HL-60/S4 treated with retinoic acid at 250 ng/mL for 4 days and 3 days (cell line): ENCODE results near the gene PLA2G4F.

Source experiments
- in situ Hi-C: fragments of 300-500 bp; cut with MboI; formaldehyde crosslinking; loops from 2 replicates; pipeline ENCODE4 v1.7.0; 2022; ENCODE audit warnings: low sequenced_read_pairs

PLA2G4F gene, protein sequence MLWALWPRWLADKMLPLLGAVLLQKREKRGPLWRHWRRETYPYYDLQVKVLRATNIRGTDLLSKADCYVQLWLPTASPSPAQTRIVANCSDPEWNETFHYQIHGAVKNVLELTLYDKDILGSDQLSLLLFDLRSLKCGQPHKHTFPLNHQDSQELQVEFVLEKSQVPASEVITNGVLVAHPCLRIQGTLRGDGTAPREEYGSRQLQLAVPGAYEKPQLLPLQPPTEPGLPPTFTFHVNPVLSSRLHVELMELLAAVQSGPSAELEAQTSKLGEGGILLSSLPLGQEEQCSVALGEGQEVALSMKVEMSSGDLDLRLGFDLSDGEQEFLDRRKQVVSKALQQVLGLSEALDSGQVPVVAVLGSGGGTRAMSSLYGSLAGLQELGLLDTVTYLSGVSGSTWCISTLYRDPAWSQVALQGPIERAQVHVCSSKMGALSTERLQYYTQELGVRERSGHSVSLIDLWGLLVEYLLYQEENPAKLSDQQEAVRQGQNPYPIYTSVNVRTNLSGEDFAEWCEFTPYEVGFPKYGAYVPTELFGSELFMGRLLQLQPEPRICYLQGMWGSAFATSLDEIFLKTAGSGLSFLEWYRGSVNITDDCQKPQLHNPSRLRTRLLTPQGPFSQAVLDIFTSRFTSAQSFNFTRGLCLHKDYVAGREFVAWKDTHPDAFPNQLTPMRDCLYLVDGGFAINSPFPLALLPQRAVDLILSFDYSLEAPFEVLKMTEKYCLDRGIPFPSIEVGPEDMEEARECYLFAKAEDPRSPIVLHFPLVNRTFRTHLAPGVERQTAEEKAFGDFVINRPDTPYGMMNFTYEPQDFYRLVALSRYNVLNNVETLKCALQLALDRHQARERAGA

DNA sequence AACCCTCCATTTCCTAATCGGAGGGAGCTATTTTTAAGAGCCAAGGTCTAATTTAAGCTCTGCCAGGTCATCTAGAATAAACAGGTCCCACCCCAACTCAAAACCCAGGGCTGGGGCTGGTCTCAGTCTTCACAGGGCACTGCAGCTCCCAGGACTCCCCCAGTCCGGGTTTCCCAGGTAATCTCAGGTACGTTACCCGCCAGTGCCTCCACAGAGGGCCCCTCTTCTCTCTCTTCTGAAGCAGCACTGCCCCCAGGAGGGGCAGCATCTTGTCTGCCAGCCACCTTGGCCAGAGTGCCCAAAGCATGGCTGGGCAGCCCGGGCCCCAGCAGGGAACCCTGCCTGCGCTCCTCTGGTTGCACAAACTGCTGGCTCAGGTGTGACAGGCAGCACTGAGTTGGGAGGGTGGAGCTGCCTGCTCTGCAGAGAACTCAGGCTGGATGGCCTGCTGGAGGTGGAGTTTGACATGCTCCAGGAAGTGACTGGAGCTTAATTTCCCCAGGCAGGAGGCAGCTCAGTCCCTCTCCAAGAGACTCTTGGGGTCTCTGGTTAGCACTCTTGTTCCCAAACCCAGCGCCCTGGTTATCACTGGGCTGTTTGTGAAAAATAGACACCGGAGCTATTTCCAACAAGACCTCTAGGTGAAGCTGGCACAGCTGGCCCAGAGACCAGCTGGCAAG is at the start of gene PLA2G4F:
PLA2G4F (minus strand) TSS at position 394 of the 680 bp plus-strand sequence; CDS start at position 307, 87 bp downstream.
- in situ Hi-C loops = no loop called here

DNA sequence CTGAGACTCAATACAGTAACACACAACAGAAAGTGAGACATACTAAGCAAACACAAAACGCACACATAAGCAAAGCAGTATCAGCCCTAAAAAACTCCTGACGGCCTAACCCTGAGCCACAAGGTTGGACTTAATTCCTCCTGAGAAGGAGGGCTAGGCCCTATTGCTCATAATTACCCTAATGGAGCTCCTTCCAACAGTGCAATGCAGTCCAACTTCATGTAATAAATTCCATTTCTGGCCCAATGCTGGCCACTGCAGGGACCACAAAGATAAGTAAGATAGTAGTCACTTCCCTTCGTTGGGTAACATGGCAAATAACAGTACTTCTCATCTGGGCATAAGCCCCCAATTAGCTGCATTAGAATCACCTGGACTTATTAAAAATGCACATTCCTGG is 47.5 kb upstream of the PLA2G4F start:
- in situ Hi-C loops = no loop called here

DNA sequence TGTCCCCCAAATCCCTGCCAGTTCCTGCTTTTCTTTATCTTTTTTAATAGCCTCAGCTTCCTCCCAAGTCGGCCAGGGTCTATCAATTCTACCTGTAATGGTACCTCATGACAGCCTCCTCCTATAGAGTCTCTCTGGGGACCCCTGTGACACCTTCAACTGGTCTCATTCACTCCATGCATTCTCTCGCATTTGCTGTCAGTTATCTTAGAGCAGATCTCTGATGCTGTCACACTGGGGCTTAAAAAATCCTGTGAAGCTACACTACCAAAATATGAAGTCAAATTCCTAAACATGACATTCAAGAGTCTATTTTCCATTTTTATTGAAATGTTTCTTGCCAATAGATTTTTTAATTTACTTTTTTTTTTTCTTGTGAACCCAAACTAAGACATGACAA is 46.2 kb upstream of the PLA2G4F start:
- in situ Hi-C loops = no loop called here

DNA sequence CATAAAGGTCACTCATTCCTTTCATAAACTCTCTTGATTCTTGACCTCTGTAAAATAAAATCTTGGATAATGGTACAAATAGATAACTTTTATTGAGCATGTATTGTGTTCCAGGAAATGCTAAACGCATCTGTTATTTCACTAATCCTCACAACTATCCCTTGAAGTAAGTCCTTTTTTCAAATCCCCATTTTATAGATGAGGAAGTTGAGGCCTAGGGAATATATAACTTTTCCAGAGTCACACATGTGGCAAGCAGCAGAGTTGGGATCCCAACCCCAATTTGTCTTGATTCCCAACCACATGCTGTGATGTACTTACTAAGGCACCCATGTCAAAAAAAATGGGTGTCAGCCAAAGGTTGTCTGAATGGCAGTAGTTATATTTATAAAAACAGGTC is 45.4 kb upstream of the PLA2G4F start:
- in situ Hi-C loops = no loop called here

DNA sequence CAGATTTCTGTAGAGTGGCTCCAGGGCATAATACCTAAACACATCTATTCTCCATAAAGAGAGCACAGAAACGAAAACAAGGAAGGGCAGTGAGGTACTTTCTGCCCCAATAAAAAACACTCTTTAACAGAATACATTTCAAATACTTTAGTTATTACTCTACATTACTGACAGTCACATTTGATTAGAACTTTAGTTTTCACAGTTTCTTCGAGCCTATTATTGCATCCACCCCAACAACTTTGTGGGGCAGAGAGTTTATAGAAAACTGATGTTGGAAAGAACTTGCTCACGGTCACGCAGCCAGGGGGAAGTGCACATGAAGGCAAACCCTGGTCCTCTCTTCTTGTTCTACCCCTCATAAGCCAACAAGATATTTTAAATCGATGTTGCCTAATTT is 42.7 kb upstream of the PLA2G4F start:
- in situ Hi-C loops = no loop called here

DNA sequence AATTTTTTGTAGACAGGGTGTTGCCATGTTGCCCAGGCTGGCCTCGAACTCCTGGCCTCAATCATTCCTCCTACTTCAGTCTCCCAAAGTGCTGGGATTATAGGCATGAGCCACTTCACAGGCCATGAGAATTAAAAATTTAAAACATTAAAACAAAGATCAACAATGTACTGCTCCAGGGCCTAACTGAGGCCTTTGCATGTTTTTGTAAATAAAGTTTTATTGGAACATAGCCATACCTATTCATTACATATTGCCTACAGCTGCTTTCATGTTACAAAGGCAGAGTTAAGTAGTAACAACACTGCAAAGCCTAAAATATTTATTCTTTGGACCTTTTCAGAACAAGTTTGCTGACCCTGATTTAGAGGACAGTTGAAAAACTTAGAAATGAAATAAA is 42.1 kb upstream of the PLA2G4F start:
- in situ Hi-C loops = no loop called here

DNA sequence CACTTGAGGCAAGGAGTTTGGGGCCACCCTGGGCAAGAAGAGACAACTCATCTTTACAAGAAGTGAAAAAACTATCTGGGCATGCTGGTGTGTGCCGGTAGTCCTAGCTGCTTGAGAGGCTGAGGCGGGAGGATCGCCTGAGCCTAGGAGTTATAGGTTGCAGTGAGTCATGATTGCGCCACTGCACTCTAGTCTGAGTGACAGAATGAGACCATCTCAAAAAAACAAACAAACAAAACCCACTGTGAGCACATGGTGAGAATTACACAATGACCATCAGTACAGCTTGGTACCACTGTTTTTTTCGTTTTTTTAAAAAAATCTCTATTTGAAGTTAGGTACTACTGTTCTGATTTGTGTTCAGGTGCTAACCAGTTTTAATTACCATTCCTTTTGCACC is 38.1 kb upstream of the PLA2G4F start:
- in situ Hi-C loops = no loop called here

DNA sequence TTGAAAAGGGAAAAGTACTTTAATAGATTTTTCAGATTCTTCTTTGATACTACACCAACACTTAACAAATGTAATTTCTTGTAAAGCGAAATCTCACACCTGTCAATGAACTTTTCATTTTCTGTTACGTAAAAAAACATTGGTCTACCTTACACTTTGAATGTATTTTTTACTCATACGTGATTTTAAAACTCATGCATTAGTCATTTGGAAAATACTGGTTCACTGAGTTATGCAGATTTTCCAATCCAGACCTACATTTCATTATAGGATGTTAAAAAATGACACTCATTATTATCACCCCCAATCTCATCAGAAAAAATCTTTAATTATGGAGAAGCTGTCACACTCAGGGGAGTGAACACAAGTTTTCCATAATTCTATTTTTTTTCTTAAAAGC is 36.9 kb upstream of the PLA2G4F start:
- in situ Hi-C loops = no loop called here

DNA sequence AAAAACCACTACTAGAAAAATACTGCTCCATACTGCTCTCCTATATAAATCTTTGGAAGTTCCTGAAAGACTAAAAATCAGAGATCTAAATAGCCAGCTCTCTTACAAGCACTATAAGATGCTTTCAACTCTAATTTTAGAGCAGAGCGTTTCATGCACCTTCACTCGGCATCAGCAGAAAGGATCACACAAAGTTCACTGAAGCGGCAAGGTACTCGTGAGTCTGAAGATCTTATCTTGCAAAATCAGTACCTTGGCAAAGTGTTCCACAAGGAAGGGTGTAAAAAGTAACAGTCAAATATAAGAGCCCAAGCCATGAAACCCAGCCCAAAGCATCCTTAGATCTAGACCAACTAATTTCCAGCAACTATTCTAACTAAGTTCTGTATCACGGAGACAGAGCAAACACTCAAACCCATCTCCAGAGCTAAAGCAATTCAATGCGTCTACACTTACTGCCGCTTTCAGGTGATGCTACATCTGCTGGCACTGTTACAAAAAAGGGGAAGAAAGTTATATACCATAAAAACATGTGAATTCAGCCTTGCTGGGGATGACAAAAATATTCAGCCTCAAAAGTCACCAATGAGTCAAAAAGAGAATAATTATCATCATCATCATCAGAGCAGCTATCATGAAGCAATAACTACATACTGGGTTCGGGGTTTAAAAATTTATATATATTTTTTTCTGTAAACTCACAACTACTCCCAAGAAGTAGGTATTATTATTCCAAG is 35.3 kb upstream of the PLA2G4F start:
- in situ Hi-C loops = no loop called here

DNA sequence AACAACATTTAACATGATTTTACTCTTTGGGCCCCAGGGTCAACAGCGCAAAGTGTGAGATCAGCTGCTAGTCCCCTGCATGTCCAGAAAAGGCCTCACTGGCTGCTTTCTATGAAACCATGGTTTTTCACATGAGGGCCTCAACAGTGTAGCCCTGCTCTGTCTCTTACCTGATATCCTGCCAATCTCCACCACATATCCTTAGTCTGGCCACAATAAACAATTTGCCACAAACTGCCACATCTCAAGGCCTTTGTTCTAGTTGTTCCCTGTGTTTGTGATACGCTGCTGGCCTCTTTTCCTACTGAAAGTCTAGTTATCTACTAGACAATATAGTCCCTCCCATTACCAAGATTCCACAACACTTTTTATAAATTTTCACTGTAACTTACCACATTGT is 33.9 kb upstream of the PLA2G4F start:
- in situ Hi-C loops = no loop called here

DNA sequence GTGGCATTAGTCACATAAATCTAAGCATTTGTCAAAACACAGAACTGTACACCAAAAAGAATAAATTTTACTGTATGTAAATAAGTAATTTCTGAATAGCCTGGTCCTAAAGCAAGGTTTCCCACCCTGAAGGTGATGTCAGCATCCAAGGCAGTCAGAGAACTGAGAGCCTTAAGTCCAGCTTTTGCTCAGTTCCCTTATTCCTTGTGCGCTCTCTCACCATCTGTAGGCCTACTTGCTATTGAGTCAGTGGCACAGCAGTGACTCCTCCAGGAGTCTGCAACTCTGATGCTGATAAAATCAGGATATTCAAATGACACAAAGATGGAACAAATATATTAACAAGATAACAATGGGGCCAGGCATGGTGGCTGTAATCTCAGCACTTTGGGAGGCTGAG is 29.4 kb upstream of the PLA2G4F start:
- in situ Hi-C loops = no loop called here

DNA sequence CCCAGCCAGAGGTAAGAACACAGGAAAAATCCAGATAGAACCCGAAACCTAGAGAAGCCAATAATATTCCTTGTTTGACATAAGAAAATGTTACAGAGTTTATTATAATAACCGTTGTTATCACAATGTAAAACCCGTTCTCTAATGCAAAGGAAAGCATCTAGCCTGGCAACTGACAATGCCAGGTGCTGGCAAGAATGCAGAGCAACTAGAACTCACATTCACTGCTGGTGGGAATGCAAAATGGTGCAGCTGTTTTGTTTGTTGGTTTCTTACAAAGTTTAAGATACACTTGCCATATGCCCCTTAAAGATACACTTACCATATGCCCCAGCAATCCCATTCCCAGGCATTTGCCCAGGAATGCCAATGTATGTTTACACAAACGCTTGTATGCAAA is 28.3 kb upstream of the PLA2G4F start:
- in situ Hi-C loops = no loop called here

DNA sequence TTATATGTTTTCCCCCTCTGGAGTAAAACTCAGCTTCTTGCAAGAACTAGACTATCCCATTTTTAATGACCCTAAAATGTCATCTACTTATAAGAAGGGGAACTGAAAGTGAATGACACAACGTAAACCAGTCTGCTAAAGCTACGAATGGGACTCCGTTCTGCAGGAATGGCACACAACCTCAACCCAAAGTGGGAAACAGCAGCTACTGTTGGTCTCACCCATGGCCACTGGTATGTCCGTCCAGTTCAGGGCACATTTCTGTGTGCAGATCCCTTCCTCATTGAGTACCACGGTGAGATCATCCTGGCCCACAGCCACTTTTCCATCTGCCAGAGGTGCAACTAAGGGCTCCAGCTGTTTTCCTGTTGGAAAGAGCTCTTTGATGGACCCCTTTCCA is 27.9 kb upstream of the PLA2G4F start:
- in situ Hi-C loops = no loop called here

DNA sequence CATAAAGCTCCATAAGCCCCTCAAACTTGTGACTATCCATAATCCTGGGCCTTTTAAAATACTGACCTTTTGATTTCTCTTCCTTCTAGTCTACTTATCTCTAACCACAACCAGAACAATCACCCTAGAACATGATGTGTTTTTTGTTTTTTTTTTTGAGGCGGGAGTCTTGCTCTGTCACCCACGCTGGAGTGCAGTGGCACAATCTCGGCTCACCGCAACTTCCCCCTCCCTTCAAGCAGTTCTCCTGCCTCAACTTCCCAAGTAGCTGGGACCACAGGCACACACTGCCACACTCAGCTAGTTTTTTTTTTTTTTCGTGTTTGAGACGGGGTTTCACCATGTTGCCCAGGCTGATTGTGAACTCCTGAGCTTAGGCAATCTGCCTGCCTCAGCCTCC is 26.5 kb upstream of the PLA2G4F start:
- in situ Hi-C loops = no loop called here

DNA sequence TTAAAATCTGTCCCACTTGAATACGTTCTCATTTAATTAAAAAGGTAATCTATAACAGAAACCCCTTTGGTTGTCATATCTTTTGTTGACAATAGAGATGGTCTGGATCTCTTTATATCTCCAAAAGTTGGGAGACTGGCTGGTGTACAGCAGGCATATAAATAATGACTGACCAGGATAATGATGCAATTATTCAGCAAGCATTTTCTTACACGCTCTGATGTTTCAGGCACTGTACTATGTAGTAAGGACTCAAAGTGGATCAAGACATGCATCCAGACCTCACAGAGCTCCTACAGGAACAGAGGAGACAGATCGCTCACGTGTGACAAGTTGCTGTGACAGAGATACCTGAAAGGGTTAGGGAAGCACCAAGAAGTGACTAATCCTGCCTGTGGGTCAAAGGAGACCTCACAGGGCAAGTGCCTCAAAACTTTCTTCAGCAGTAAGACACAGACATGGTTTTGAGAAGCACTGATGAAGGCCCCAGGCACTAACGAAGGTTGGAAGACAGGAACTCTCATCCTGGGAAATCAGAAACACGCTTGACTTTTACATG is 26.0 kb upstream of the PLA2G4F start:
- in situ Hi-C loops = no loop called here

DNA sequence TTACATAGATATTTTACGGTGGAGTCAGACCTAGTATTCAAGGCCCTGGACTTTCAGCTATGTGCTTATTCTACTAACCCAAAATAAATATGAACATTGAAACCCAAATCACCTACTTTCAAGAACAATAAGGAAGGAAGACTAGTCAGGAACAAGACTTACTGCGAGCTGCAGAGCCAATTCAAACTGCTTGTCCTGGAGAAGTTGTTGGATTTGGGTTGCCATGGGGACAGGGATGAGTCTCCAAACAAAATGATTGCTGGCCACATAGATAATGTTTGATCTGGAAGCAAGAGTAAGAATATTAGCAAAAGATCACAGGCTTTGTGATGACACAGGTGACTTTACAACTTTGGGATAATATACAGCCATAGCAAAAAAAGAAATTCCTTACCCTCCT is 21.6 kb upstream of the PLA2G4F start:
- in situ Hi-C loops = no loop called here

DNA sequence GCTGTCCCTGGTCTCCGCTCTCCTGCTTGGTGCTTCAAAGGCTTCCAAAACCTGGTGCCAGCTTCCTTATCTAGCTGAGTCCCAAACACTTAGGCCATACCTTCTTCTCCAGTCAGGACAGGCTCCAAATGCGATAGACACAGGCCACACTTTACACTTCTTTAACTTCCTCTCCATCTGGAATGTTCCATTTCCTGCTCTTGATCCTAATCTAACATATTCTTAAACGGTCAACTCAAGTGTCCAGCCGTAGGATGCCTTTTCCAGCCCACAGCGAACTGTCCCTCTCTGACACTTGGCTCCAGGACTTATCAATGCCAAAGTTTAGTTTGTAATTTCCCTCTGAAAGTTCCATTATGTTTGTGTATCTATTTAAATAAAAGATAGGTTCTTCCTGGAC is 19.2 kb upstream of the PLA2G4F start:
- in situ Hi-C loops = no loop called here

DNA sequence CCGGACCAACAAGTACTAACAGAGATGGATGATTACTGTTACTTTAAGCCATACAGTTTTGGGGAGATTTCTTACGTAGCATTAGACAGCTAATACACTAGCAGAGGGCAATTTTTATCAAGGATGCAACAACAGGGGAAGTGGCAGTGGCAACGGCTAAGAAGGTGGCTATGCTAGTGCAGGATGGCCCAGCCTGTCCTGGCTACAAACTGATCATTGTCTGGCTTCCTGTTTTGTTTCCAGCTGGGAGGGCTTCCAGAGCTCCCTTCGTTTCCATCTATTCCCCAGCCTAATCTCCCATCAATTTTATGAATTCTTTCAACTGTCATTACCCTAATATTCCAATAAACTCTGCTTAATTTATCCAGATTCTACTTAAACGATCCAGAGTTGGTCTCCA is 16.0 kb upstream of the PLA2G4F start:
- in situ Hi-C loops = no loop called here

DNA sequence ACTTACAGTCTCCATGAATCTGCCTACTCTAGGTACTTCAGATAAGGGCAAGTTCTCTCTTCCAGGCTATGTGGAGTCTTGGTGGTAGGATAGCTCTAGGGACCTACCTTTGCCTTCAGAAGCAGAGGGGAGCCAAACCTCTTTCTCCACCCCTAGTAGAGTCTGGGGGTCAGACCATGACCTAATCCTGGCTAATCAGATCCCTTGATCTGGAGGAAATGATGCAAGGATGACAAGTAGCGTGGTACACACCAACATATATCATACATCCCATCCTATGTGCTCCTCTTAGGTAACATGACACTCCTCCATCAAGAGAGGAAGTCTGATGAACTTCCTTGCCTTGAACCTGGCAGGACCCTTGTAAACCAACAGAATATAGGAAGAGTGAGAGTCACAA is 15.4 kb upstream of the PLA2G4F start:
- in situ Hi-C loops = no loop called here

DNA sequence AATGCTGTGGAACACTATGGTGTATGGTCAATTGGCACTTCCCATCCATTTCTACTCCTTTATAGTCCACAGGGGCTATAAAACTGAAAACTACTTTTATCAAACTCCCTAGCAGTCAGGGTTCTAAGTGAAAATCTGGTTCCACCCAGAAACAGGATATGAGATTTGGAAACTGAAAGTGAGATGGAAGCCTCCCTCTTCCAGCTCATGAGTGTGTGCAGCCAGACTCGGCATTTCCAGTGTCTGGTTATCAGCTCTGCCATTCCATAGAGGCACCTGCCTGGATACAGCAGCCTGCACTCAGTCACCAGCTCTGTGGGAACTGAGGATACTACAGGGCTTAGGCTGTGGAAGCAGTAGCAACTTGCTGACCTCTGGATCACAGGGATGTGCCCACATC is 14.7 kb upstream of the PLA2G4F start:
- in situ Hi-C loops = no loop called here
